Activated CD8-positive, alpha-beta memory T cell treated with anti-CD3 and anti-CD28 coated beads, Interleukin-2, amount 50 U/mL, for 48 hours (primary cell): ENCODE results near the gene ZFAND2A.
"Not testable (repeated sequence)": the region's sequence is repeated elsewhere in the genome, so short reads cannot be mapped to it uniquely, and the experiment has no call there.

Experiments
- DNase-seq: peaks from one replicate; pipeline ENCODE4 v3.0.0-alpha.2; 2020

Gene ZFAND2A

DNA sequence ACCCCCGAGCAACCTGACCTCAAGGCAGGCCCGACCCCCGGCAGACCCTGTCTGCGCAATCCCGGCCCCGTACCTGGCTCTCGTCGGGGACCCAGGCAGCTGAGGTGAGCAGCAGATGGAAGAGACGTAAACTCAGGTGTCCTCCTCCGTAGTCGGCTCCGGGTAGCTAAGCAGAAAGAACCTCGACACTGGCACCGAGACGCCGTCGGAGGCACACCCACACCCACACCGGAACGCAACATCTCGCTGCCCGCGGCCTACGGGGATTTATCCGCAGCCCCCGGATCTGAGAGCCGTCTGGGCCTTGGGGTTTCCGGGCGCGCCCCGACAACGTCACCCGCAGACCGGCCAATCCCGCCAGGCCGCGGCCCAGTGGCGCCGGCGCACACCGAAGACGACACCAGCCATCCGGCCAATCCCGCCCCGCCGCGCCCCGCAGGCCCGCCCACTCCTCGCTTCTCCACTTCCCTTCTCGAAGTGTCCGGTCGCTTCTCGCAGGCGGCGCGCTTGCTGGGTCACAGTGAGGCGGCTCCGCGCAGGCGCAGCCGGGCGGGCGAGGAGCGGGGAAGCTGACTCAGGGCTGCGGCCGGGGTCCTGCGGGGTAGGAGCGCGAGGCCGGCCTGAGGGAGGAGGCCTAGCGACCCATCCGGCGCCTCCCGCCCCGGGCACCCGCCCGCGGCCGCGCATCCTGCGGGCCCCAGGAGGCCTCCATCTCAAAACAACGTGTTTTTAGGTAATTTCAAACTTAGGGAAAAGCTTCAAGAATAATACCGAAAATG, at the start of gene ZFAND2A:
Gene ZFAND2A (minus strand): TSS at position 306 of the 779 bp plus-strand sequence. CDS start 1,984 bp downstream, outside the sequence.
- DNase-seq: peak; percentile 99

GRCh38 chr7:1209097-1209496, 49.1 kb upstream of the ZFAND2A start:
- no peak for DNase-seq

GRCh38 chr7:1205742-1206141, 45.7 kb upstream of the ZFAND2A start:
- DNase-seq: not testable (repeated sequence)

- DNase-seq: no peak
Observed at GRCh38 chr7:1204460-1205140, 44.6 kb upstream of the ZFAND2A start.

GRCh38 chr7:1202914-1203313, 42.9 kb upstream of the ZFAND2A start:
- not testable (repeated sequence) for DNase-seq

DNA sequence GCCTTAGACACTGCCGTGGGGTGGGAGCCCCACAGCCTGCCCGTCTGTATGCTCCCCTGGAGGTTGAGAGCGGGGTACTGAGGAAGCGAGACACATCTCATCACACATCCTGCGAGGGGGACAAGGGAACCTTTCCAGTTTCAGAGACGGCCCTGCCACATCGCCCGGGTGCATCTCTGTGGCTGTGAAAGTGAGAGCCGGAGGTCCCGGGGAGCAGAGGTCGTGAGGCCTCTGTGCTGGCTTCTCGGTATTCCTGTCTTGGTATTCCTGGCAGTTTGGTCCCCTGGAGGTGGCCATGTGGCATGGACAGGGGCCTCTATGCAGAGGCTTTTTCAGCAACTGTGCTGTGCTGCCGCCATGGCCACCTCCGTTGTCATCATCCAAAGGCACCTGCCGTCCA, 41.9 kb upstream of the ZFAND2A start:
- DNase-seq: no peak

GRCh38 chr7:1200045-1200444, 40.0 kb upstream of the ZFAND2A start:
- no peak for DNase-seq

DNA sequence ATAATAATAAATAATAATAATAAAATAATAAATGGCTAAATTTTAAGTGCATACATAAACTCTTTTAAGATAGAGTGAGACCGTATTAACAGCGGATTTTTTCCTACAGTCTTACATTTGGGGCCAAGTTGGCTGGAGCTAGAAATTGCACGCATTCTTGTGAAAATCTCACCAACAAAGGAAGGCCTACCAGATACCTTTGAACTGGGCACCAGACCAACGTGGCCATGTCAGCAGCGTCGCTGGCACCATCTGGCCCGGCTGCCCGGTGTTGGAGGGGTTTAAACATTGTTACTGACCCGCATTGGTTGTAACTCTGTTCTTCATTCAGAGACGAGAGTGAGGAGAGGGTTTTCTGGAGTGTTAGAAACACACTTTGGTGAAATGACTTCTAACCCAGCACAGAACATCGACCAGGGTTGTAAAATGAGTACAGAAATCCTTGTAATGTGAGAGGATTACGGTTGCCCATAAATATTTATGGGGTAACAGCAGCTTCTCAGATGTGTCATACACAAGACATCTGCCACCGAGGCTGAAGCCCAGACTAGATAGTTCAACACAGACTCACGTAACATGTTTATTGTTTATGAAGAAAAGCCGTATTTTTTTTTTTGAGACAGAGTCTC, 38.1 kb upstream of the ZFAND2A start:
- no peak for DNase-seq

DNA sequence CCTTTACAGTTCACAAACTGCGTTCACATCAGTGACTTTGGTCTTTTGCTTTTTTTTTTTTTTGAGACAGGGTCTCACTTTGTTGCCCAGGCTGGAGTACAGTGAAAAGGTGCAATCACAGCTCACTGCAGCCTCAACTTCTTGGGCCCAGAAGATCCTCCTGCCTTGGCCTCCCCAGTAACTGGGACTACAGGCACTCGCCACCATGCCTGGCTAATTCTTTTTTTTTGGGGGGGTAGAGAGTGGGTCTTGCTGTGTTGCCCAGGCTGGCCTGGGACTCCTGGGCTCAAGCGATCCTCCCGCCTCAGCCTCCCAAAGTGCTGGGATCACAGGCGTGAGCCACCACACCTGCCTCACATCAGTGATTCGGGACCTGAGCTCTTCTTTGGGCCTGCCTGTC, 37.0 kb upstream of the ZFAND2A start:
- no peak for DNase-seq

DNA sequence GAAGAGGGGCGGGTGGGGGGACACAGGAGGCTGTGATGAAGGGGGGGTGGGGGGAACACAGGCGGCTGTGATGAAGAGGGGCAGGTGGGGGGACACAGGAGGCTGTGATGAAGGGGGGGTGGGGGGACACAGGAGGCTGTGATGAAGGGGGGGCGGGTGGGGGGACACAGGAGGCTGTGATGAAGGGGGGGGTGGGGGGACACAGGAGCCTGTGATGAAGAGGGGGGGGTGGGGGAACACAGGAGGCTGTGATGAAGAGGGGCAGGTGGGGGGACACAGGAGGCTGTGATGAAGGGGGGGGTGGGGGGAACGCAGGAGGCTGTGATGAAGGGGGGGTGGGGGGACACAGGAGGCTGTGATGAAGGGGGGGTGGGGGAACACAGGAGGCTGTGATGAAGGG, 36.4 kb upstream of the ZFAND2A start:
- not testable (repeated sequence) for DNase-seq

GRCh38 chr7:1193593-1194424, 33.8 kb upstream of the ZFAND2A start:
- DNase-seq: peak; percentile 65

- no peak for DNase-seq
Observed at GRCh38 chr7:1192171-1192676, 32.2 kb upstream of the ZFAND2A start.

- no peak for DNase-seq
Observed at GRCh38 chr7:1189986-1190772, 30.2 kb upstream of the ZFAND2A start.

GRCh38 chr7:1188720-1189294, 28.8 kb upstream of the ZFAND2A start:
- no peak for DNase-seq

DNA sequence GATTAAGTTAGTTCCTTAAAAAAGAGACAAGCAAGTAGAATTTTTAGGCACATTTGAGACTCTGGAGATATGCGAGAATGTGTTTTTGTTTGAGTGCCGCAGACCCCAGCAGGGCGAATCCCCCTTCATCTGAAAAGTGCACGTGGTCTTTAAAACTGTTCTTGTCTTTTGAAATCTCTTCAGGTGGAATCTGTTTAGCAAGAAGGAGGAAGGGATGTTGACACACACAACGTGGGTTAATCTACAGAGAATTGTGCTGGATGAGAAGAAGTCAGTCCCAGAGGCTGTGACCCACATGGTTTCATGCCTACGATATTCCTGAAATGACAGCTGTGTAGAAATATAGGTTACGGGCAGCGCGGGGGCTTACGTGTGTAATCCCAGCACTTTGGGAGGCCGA, 27.1 kb upstream of the ZFAND2A start:
- DNase-seq: no peak

- no peak for DNase-seq
Observed at GRCh38 chr7:1181640-1182039, 21.6 kb upstream of the ZFAND2A start.

GRCh38 chr7:1181031-1181430, 21.0 kb upstream of the ZFAND2A start:
- DNase-seq: no peak

- peak; percentile 99 for DNase-seq
Observed at GRCh38 chr7:1176891-1177373, 16.9 kb upstream of the ZFAND2A start.

GRCh38 chr7:1175967-1176851, 16.2 kb upstream of the ZFAND2A start:
- DNase-seq: peak; percentile 99

GRCh38 chr7:1175597-1175966, 15.6 kb upstream of the ZFAND2A start:
- DNase-seq: no peak
